DOHH2 (cell line): ENCODE measurements around the gene GRIA3.

Experiments used
- CTCF ChIP-seq: fragments of 200-600 bp; sonication (generic); IDR thresholded peaks from one replicate; pipeline ENCODE4 v1.5.1; 2014; ENCODE audit warnings: antibody characterized with exemption, mild to moderate bottlenecking, low read depth, low read length; ENCODE audit not compliant: poor library complexity, severe bottlenecking
- EZH2phosphoT487 ChIP-seq: fragments of 200-600 bp; sonication (generic); IDR thresholded peaks from 2 replicates; pipeline ENCODE4 v1.6.1; 2017; ENCODE audit warnings: borderline replicate concordance, mild to moderate bottlenecking, antibody characterized with exemption, low read length, moderate library complexity, mixed read lengths

- TF ChIP-seq CTCF (no peak), EZH2phosphoT487 (no peak)
Observed at GRCh38 chrX:123320622-123321021, 136.5 kb downstream of the GRIA3 start.
